NOMO-1 treated with dmso at 0.1 percent for 144 hours (cell line): Measurements from ENCODE around the gene CDC42EP2.

Experiments
- DNase-seq: peaks from one replicate; lab custom pipeline; 2025; ENCODE audit not compliant: unreplicated experiment; lab: John Stamatoyannopoulos, UW

The CDC42EP2 gene

GRCh38 chr11:65297026-65297672 is 17.5 kb upstream of the CDC42EP2 start:
- no peak for DNase-seq

DNA sequence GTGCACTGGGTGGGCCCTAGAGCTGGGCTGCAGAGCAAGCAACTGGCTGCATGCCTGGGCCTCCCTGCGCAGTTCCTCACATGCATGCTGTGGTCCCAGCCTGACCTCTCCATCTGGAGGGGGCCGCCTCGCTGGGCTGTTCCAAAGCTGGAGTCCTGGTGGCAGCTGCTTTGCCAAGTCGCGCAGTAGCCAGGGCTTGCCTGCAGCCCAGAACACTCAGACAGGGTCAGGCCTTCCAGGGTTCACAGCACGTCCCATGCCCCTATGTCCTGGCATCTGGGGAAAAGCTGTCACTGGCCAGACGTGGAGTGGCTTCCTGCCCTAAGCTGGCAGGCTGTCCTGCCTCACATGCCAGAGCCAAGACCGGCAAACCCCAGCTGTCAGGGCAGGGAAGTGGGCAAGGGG is 16.5 kb upstream of the CDC42EP2 start:
- DNase-seq, result no peak

- no peak for DNase-seq
These were observed 15.9 kb upstream of the CDC42EP2 start for GRCh38 chr11:65298655-65299179.

DNA sequence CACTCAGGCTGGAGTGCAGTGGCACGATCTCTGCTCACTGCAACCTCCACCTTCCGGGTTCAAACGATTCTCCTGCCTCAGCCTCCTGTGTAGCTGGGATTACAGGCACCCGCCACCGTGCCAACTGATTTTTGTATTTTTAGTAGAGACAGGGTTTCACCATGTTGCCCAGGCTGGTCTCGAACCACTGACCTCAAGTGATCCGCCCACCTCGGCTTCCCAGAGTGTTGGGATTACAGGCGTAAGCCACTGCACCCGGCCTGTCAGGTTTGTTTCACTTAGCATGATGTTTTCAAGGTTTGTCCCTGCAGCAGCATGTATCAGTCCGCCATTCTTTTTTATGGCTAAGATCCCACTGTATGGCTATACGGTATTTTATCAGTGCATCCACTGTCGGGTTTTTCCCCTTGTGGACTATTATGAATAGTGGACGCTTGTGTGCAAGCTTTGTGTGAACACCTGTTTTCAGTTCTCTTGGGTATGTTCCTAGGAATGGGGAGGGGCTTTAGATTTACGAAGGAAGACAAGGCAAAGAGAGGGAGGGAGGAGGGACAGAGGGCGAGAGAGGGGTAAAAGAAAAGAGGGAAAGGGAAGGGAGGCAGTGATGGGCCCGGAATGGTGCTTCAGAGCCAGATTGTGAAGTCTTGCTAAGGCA is 13.9 kb upstream of the CDC42EP2 start:
- DNase-seq, result no peak

GRCh38 chr11:65301491-65302329 is 13.0 kb upstream of the CDC42EP2 start:
- DNase-seq, result no peak

DNA sequence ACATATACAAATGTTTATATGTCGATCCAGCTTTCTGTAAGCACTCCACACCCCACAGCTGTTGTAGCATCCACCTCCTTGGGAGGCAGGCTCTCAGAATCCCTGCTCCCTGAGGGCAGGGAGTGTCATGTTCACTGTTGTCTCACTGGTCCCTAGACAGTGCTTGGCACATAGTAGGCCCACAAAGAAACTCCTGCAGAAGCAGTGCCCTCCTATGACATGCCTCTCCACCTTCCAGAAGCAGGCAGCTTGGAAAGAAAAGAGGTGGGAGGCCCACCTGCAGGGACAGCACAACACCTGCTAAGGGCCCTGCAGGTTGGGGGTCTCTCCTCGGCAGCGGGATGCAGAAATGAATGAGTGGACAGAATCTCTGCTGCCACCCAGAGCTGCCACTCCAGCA is 11.1 kb upstream of the CDC42EP2 start:
- no peak for DNase-seq

DNA sequence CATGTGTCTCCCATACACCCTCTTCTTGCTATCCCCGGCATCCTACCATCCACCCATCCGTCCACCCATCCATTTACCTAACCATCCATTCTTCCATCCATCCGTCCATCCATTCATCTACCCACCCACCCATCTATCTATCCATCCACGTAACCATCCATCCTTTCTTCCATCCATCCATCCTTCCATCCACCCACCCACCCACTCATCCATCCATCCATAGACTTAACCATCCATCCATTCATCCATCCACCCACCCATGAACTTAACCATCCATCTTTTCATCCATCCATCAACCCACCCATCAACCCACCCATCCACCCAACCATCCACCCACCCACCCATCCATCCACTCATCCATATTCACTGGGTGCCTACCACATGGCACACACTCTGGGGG is 10.6 kb upstream of the CDC42EP2 start:
- DNase-seq, result no peak

DNA sequence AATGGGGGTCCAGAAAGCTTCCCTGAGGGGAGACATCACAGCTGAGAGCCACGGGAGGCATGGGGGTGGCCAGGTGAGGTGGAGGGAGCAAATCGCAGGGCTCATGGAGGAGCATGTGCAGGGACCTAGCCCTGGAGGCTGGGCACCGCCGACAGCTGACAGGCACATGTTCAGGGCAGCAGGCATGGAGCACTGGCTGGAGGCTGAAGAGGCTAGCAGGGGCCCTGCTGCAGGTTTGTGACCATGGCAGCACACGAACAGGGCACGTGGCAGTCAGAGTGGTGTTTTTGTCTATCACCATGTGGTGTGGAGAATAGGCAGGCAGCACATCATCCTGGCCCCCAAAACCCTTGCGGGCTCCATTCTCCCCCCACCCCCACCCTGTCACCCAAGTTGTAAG is 10.1 kb upstream of the CDC42EP2 start:
- DNase-seq, result no peak

GRCh38 chr11:65305501-65306268 is 9.0 kb upstream of the CDC42EP2 start:
- no peak for DNase-seq

GRCh38 chr11:65307298-65308229 is 7.1 kb upstream of the CDC42EP2 start:
- DNase-seq, result no peak

GRCh38 chr11:65308281-65308891 is 6.3 kb upstream of the CDC42EP2 start:
- DNase-seq, result no peak

- no peak for DNase-seq
These were observed 5.7 kb upstream of the CDC42EP2 start for GRCh38 chr11:65309006-65309405.

- no peak for DNase-seq
These were observed 4.5 kb upstream of the CDC42EP2 start for GRCh38 chr11:65310215-65310614.

GRCh38 chr11:65310736-65311135 is 3.9 kb upstream of the CDC42EP2 start:
- DNase-seq, result no peak

- no peak for DNase-seq
These were observed 3.4 kb upstream of the CDC42EP2 start for GRCh38 chr11:65311170-65311678.

GRCh38 chr11:65315204-65315865 is 669 bp downstream of the CDC42EP2 start:
- DNase-seq, result no peak

DNA sequence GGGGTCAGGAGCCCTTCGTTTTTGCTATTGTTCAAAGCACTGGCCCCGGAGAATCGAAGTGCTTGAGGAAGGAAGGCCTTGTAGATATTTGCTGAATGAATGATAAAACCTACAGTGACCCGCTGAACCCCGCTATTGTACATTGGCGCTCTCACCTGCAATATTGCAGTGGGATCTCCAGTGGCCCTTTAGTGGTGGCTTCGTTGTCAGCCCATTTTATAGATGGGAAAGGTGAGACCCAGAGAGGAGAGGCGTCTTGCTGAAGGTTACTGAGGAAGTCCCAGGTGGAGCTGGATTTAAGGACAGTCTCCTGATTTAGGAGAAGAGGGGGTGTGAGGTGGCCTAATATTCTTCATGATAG is 1.2 kb downstream of the CDC42EP2 start:
- DNase-seq, result no peak

DNA sequence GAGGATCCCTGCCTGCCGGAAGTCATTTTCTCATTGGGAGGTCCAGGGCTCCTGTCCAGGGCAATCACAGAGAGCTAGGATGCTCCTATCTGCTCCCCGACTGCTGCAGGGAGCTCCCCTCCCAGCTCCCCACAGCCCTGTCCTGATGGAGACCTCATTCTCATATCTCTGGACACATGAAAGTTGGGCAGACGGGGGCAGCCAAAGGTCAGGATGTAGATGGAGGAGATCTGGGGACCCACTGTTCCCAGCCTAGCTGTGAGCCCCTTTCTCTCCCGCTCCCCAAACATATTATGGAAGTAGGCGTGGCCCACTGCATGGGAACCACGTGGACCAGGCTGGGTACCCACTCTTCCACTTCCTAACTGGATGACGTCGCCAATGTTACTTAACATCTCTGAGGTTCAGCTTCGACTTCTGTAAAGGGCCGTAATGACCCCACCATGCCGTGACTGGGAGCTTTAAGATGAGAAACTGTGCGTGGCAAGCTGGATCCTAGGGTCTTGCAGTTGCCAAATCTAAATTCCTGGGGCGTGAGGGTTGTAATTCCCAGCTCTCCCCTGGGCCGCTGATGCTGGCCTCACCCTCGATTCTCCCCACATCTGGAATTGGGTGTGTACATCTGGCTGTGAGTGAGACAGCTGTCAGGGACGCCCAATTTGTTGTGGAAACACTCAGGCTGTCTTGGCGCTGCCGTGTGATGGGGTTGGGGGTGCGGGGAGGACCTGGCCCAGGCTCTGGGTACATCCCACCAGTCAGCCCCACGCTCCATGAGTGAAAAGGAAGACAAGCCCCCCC is 1.8 kb downstream of the CDC42EP2 start:
- DNase-seq, result peak; percentile 17
